Gastrocnemius medialis (tissue), 4 donors: ENCODE data around the gene GCSAM.

Source experiments
- POLR2A ChIP-seq, 2 donors: fragments of 450-650 bp; IDR thresholded peaks; one replicate each; pipeline ENCODE4 v1.6.1; 2017; ENCODE audit warnings: antibody characterized with exemption in 2 of 2, mild to moderate bottlenecking in 2 of 2, moderate library complexity in 2 of 2
- TF ChIP-seq, protein P1 (sequence below), 5 experiments: fragments of 450-650 bp in 3 of 5; fragments of 200-600 bp in 2 of 5; sonication (generic) in 2 of 5; IDR thresholded peaks in 4 of 5; conservative IDR thresholded peaks in 1 of 5; 1 replicate in 4 of 5; 2 replicates in 1 of 5; pipeline ENCODE4 v1.5.1; 2016 to 2019; ENCODE audit warnings: antibody characterized with exemption in 5 of 5, mild to moderate bottlenecking in 3 of 5, moderate library complexity in 3 of 5

DNA sequence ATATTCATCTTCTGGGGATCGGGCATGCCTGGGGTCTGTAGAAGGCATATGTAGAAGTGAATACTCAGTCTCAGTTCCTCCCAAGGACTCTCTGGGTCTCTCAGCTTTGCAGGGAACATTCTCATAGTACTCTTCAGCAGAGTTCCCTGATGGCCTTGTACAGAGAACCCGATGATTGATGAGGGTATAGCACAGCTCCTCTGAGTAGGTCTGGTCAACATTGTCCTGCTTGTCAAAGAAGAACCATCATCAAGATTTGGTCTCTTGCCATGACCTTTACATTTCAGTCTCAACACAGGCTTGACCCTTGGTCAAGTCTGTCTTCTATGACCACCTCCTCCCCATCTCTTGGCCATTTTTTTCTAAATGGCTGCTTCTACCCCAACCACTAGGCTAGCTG lies 9.5 kb downstream of the GCSAM start:
- TF ChIP-seq, protein P1, sequence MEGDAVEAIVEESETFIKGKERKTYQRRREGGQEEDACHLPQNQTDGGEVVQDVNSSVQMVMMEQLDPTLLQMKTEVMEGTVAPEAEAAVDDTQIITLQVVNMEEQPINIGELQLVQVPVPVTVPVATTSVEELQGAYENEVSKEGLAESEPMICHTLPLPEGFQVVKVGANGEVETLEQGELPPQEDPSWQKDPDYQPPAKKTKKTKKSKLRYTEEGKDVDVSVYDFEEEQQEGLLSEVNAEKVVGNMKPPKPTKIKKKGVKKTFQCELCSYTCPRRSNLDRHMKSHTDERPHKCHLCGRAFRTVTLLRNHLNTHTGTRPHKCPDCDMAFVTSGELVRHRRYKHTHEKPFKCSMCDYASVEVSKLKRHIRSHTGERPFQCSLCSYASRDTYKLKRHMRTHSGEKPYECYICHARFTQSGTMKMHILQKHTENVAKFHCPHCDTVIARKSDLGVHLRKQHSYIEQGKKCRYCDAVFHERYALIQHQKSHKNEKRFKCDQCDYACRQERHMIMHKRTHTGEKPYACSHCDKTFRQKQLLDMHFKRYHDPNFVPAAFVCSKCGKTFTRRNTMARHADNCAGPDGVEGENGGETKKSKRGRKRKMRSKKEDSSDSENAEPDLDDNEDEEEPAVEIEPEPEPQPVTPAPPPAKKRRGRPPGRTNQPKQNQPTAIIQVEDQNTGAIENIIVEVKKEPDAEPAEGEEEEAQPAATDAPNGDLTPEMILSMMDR (IDR thresholded peaks at IDR 0.05 in 4 of 5, conservative IDR thresholded peaks at IDR 0.05 in 1 of 5), result no peak
- no peak for TF ChIP-seq POLR2A (IDR thresholded peaks at IDR 0.05)
